Limb (tissue), 2 donors: Measurements from ENCODE around the gene PCDHGA1.
"Not testable (repeated sequence)": the region's sequence is repeated elsewhere in the genome, so short reads cannot be mapped to it uniquely, and the experiment has no call there.

ENCODE experiments used
- DNase-seq, 2 donors: peaks; one replicate each; pipeline ENCODE4 v3.0.0-alpha.2; 2016; ENCODE audit errors: extremely low spot score in 2 of 2

PCDHGA1 gene

GRCh38 chr5:141330299-141331080, at the start of gene PCDHGA1:
PCDHGA1 (plus strand) TSS chr5:141330514.
- DNase-seq = no peak

GRCh38 chr5:141298376-141298775, 31.9 kb upstream of the PCDHGA1 start:
- DNase-seq = no peak

GRCh38 chr5:141303756-141304155, 26.6 kb upstream of the PCDHGA1 start, which contains the start of gene SLC25A2:
SLC25A2 (minus strand) TSS chr5:141304049; CDS start chr5:141303865, 184 bp downstream.
- no peak for DNase-seq

- DNase-seq = no peak
Observed at GRCh38 chr5:141306630-141307029, 23.7 kb upstream of the PCDHGA1 start.

GRCh38 chr5:141313711-141314110, 16.6 kb upstream of the PCDHGA1 start:
- DNase-seq = no peak

GRCh38 chr5:141316963-141317362, 13.4 kb upstream of the PCDHGA1 start:
- DNase-seq = not testable (repeated sequence)

- DNase-seq = no peak
Observed at GRCh38 chr5:141319202-141319601, 11.1 kb upstream of the PCDHGA1 start.

GRCh38 chr5:141319699-141320098, 10.6 kb upstream of the PCDHGA1 start:
- no peak for DNase-seq

- DNase-seq = peak; percentile 90 to 95
Observed at GRCh38 chr5:141320225-141321169, 9.8 kb upstream of the PCDHGA1 start, which contains the start of gene TAF7. TAF7 (minus strand) TSS chr5:141320784; CDS start chr5:141320044, 740 bp downstream.

- no peak for DNase-seq
Observed at GRCh38 chr5:141322261-141322660, 8.1 kb upstream of the PCDHGA1 start.

- DNase-seq = peak in 1 of 2 donors; percentile 36
Observed at GRCh38 chr5:141326088-141326854, 4.0 kb upstream of the PCDHGA1 start.

- no peak for DNase-seq
Observed at GRCh38 chr5:141328231-141328630, 2.1 kb upstream of the PCDHGA1 start.

GRCh38 chr5:141332571-141332970, 2.3 kb downstream of the PCDHGA1 start:
- not testable (repeated sequence) for DNase-seq

- peak; percentile 2 to 36 for DNase-seq
Observed at GRCh38 chr5:141338538-141339306, 8.4 kb downstream of the PCDHGA1 start, which contains the start of gene PCDHGA2. PCDHGA2 (plus strand) TSS chr5:141338760.

- DNase-seq = not testable (repeated sequence)
Observed at GRCh38 chr5:141340781-141341354, 10.6 kb downstream of the PCDHGA1 start.

- DNase-seq = no peak
Observed at GRCh38 chr5:141342773-141343172, 12.5 kb downstream of the PCDHGA1 start.

- DNase-seq = peak in 1 of 2 donors; percentile 7
Observed at GRCh38 chr5:141343242-141343952, 13.1 kb downstream of the PCDHGA1 start, which contains the start of gene PCDHGA3. PCDHGA3 (plus strand) TSS chr5:141343829; CDS start chr5:141344034, 205 bp downstream.

GRCh38 chr5:141343953-141344463, 13.7 kb downstream of the PCDHGA1 start:
- no peak for DNase-seq

GRCh38 chr5:141345327-141345726, 15.0 kb downstream of the PCDHGA1 start:
- DNase-seq = no peak
